GM19043 (cell line): ENCODE data around the gene PARD6G.
A peak's percentile ranks its signal among the peaks of the same experiment; 100 is the strongest.

Experiments used
- ATAC-seq: cut with Tn5 transposase; IDR thresholded peaks from one replicate; pipeline ENCODE4 v1.9.1; 2021; ENCODE audit warnings: low read depth; ENCODE audit not compliant: unreplicated experiment

The PARD6G gene

GRCh38 chr18:80157708-80158343, 89.5 kb downstream of the PARD6G start:
- ATAC-seq: no peak

- no peak for ATAC-seq
These were observed 93.0 kb downstream of the PARD6G start for GRCh38 chr18:80154293-80154692.

- no peak for ATAC-seq
These were observed 97.6 kb downstream of the PARD6G start for GRCh38 chr18:80149667-80150066.

GRCh38 chr18:80148326-80149199, 98.8 kb downstream of the PARD6G start:
- no peak for ATAC-seq

GRCh38 chr18:80147418-80148325, 99.6 kb downstream of the PARD6G start:
- peak; percentile 83 for ATAC-seq

- ATAC-seq: peak; percentile 31
These were observed 100.3 kb downstream of the PARD6G start for GRCh38 chr18:80147037-80147417.

- no peak for ATAC-seq
These were observed 102.0 kb downstream of the PARD6G start for GRCh38 chr18:80145196-80145804.

GRCh38 chr18:80143881-80144280, 103.4 kb downstream of the PARD6G start:
- ATAC-seq: no peak

- no peak for ATAC-seq
These were observed 106.8 kb downstream of the PARD6G start for GRCh38 chr18:80140455-80140985.

GRCh38 chr18:80137976-80138375, 109.3 kb downstream of the PARD6G start:
- ATAC-seq: no peak

GRCh38 chr18:80137137-80137536, 110.2 kb downstream of the PARD6G start:
- ATAC-seq: no peak

- ATAC-seq: no peak
These were observed 110.6 kb downstream of the PARD6G start for GRCh38 chr18:80136679-80137078.

- ATAC-seq: no peak
These were observed 112.2 kb downstream of the PARD6G start for GRCh38 chr18:80135136-80135535.

- ATAC-seq: no peak
These were observed 114.2 kb downstream of the PARD6G start for GRCh38 chr18:80133124-80133523.

GRCh38 chr18:80132180-80132812, 115.0 kb downstream of the PARD6G start:
- ATAC-seq: no peak

- ATAC-seq: no peak
These were observed 116.8 kb downstream of the PARD6G start for GRCh38 chr18:80130555-80130954.

GRCh38 chr18:80129672-80130367, 117.5 kb downstream of the PARD6G start:
- ATAC-seq: no peak

GRCh38 chr18:80127635-80128034, 119.7 kb downstream of the PARD6G start:
- no peak for ATAC-seq

- ATAC-seq: no peak
These were observed 120.5 kb downstream of the PARD6G start for GRCh38 chr18:80126797-80127196.
